Measurements from ENCODE around the gene CALR3.

CALR3 gene

DNA sequence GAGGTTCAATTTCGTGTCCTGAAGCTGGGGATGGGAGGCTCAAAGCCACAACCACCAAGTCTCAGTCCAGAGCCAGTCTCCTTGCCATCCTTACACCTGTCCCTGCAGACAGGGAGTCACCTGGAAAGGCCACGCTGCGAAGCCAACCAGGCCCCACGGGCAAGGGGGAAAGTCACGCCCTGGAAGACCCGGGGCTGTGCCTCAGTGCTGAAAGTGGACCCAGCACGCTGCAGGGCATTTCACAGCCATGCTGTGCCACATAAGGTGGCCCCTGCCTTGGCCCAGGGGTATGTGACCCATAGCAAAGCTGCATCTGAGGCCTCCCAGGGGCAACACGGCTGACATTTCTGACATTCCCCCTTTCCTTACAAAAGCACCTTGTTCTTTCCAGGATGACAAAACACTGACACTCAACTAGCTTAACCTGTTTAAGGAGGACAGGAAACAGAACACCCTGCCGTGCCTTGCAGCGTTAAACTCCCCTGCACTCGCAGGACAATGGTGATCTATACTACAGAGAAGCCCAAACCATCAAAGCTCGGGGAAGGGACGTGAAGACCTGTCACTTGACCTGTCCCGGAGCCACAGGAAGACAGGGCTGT is 31.5 kb upstream of the CALR3 start:
- TF ChIP-seq, protein P1, sequence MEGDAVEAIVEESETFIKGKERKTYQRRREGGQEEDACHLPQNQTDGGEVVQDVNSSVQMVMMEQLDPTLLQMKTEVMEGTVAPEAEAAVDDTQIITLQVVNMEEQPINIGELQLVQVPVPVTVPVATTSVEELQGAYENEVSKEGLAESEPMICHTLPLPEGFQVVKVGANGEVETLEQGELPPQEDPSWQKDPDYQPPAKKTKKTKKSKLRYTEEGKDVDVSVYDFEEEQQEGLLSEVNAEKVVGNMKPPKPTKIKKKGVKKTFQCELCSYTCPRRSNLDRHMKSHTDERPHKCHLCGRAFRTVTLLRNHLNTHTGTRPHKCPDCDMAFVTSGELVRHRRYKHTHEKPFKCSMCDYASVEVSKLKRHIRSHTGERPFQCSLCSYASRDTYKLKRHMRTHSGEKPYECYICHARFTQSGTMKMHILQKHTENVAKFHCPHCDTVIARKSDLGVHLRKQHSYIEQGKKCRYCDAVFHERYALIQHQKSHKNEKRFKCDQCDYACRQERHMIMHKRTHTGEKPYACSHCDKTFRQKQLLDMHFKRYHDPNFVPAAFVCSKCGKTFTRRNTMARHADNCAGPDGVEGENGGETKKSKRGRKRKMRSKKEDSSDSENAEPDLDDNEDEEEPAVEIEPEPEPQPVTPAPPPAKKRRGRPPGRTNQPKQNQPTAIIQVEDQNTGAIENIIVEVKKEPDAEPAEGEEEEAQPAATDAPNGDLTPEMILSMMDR (IDR thresholded peaks at IDR 0.05; ENCODE audit: unreplicated experiment in 3 of 3), result no peak
- Mint-ChIP-seq H3K9me3 (no peaks in the 10 kb centered on the region), H3K27me3 (ENCODE audit: low read depth) (no peaks in the 10 kb centered on the region)

GRCh38 chr19:16525751-16526481 is 29.9 kb upstream of the CALR3 start:
- TF ChIP-seq, protein P1 (IDR thresholded peaks at IDR 0.05; ENCODE audit: unreplicated experiment in 3 of 3), result no peak
- H3K4me1 Mint-ChIP-seq, result no peaks in the 10 kb centered on the region
- no peaks in the 10 kb centered on the region for H3K9me3 Mint-ChIP-seq
- H3K36me3 Mint-ChIP-seq (ENCODE audit: low read depth), result peaks cover 47% of the 10 kb centered on the region
- no peak overlapping the region for H3K4me3 Mint-ChIP-seq
- no peak overlapping the region for H3K27ac Mint-ChIP-seq
- H3K27me3 Mint-ChIP-seq (ENCODE audit: low read depth), result no peaks in the 10 kb centered on the region

More for the DNA sequence above, 31.5 kb upstream of the CALR3 start:
- Mint-ChIP-seq H3K36me3 (ENCODE audit: low read depth) (peaks cover 57% of the 10 kb centered on the region), H3K4me1 (no peaks in the 10 kb centered on the region), H3K4me3 (no peak overlapping the region), H3K27ac (no peak overlapping the region)

DNA sequence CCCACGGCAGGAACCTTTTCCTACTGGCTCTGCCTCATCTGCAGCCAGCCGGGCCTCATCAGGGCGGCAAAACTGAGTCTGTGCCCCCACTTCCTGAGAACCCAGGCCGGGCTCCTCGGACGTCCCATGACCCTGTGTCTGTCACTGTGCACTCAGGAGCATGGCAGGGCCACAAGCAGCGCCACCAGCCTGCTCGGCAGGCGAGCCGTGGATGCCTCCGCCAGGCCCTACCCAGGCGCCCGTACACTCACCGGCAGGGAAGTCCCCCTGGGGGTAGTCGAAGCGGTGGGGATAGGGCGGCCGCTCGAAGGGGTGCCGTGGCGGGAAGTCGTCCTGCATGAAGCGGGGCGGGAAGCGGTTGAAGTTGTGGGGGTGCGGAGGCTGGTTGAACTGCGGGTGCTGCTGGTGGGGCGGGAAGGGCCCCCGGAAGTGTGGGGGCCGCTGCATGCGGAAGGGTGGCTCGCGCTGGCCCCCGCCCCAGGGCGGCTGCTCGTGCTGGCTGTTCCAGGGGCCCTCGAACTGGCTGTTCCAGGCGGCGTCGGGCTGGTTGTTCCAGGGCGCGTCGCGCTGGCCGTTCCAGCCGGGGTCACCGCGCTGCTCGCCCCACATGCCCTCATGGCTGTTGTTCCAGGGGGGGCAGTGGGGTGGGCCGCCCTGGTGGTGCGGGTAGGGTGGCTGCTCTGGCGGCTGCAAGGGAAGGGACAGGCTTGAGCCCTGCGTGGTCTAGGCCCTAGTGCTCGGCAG is 29.2 kb upstream of the CALR3 start:
- no peaks in the 10 kb centered on the region for H3K9me3 Mint-ChIP-seq
- H3K27ac Mint-ChIP-seq, result no peak overlapping the region
- no peaks in the 10 kb centered on the region for H3K4me1 Mint-ChIP-seq
- peaks cover 51% of the 10 kb centered on the region for H3K36me3 Mint-ChIP-seq (ENCODE audit: low read depth)
- H3K27me3 Mint-ChIP-seq (ENCODE audit: low read depth), result no peaks in the 10 kb centered on the region
- no peak overlapping the region for H3K4me3 Mint-ChIP-seq
- TF ChIP-seq, protein P1 (IDR thresholded peaks at IDR 0.05; ENCODE audit: unreplicated experiment in 3 of 3), result no peak

- no peak overlapping the region for H3K27ac Mint-ChIP-seq
- TF ChIP-seq, protein P1 (IDR thresholded peaks at IDR 0.05; ENCODE audit: unreplicated experiment in 3 of 3), result no peak
- no peaks in the 10 kb centered on the region for H3K9me3 Mint-ChIP-seq
- H3K36me3 Mint-ChIP-seq (ENCODE audit: low read depth), result peaks cover 52% of the 10 kb centered on the region
- no peak overlapping the region for H3K4me3 Mint-ChIP-seq
- H3K4me1 Mint-ChIP-seq, result no peaks in the 10 kb centered on the region
- no peaks in the 10 kb centered on the region for H3K27me3 Mint-ChIP-seq (ENCODE audit: low read depth)
Measured at GRCh38 chr19:16522559-16523377, 26.8 kb upstream of the CALR3 start.

GRCh38 chr19:16521715-16522289 is 25.8 kb upstream of the CALR3 start:
- Mint-ChIP-seq H3K4me3 (no peak overlapping the region), H3K9me3 (no peaks in the 10 kb centered on the region), H3K36me3 (ENCODE audit: low read depth) (peaks cover 54% of the 10 kb centered on the region), H3K4me1 (no peaks in the 10 kb centered on the region), H3K27me3 (ENCODE audit: low read depth) (no peaks in the 10 kb centered on the region), H3K27ac (no peak overlapping the region)
- TF ChIP-seq, protein P1 (IDR thresholded peaks at IDR 0.05; ENCODE audit: unreplicated experiment in 3 of 3), result no peak
